Cardiac muscle cell (in vitro differentiated cells and primary cell): Measurements from ENCODE around the gene CUL4A. TPM values are rescaled to one million over a fixed set of nuclear protein-coding genes. Genes with fewer than 3 reads are reported as not detected.
"Not testable (repeated sequence)": the region's sequence is repeated elsewhere in the genome, so short reads cannot be mapped to it uniquely, and the experiment has no call there.

Experiments used
- DNase-seq, 2 donors: peaks; one replicate each; pipeline versions ENCODE4 v3.0.0 to v3.0.0-alpha.2; 2010 to 2017; ENCODE audit warnings: low read depth in 1 of 2, low spot score in 1 of 2
- H3K27ac ChIP-seq: fragments of 200-600 bp; sonication (generic); 2 replicates; pipeline ENCODE4 v1.5.1; 2016
- H3K27me3 ChIP-seq: fragments of 200-600 bp; sonication (generic); 2 replicates; pipeline ENCODE4 v1.6.0; 2016; ENCODE audit warnings: control low read depth
- H3K36me3 ChIP-seq: fragments of 200-600 bp; sonication (generic); 2 replicates; pipeline ENCODE4 v1.5.1; 2016; ENCODE audit warnings: control low read depth
- H3K4me1 ChIP-seq: fragments of 200-600 bp; sonication (generic); 2 replicates; pipeline ENCODE4 v1.8.1; 2017; ENCODE audit warnings: low read depth, mild to moderate bottlenecking, mixed run types
- H3K4me3 ChIP-seq: fragments of 200-600 bp; sonication (generic); 2 replicates; pipeline ENCODE4 v1.5.1; 2016; ENCODE audit warnings: mild to moderate bottlenecking
- H3K9me3 ChIP-seq: fragments of 200-600 bp; sonication (generic); 2 replicates; pipeline ENCODE4 v1.5.1; 2017; ENCODE audit warnings: low read depth, mild to moderate bottlenecking, control low read depth
- CTCF ChIP-seq: IDR thresholded peaks from 2 replicates; pipeline ENCODE4 v1.5.1; 2012; ENCODE audit warnings: low read depth, mild to moderate bottlenecking, low read length
- polyA plus RNA-seq: library from polyadenylated mRNA; unstranded; fragments of >200 nt; fragmentation: Nextera tagmentation; extraction: Ambion mirVana; gene quantifications from 2 replicates; pipeline ENCODE4 v1.2.1, GENCODE V29; 2016
- total RNA-seq: library from RNA; depleted of rRNA; stranded (reverse); fragments of >200 nt; gene quantifications from 2 replicates; pipeline ENCODE4 v1.2.3, GENCODE V29; 2016

CUL4A gene
- 89.3 and 127 TPM in 2 replicates for total RNA-seq
- polyA plus RNA-seq: 57.7 and 71.1 TPM in 2 replicates

- Histone ChIP-seq H3K36me3 (peaks cover 3% of the 10 kb centered on the region), H3K9me3 (no peaks in the 10 kb centered on the region), H3K27me3 (no peaks in the 10 kb centered on the region), H3K4me1 (peaks cover 23% of the 10 kb centered on the region), H3K4me3 (peak within 1 kb of the TSS; percentile 81), H3K27ac (peak within 1 kb of the TSS; percentile 98)
- TF ChIP-seq CTCF: no peak
- peak; percentile 82 to 90 for DNase-seq
Observed at GRCh38 chr13:113209336-113209758, at the start of gene CUL4A. CUL4A (plus strand) TSS chr13:113209613; CDS start chr13:113209628, 15 bp downstream.

- Histone ChIP-seq H3K9me3 (no peaks in the 10 kb centered on the region), H3K4me1 (no peaks in the 10 kb centered on the region), H3K27ac (no peak overlapping the region), H3K27me3 (peaks cover 8% of the 10 kb centered on the region), H3K4me3 (no peak overlapping the region), H3K36me3 (no peaks in the 10 kb centered on the region)
- no peak for DNase-seq
- no peak for TF ChIP-seq CTCF
Observed at GRCh38 chr13:113159701-113160100, 49.7 kb upstream of the CUL4A start.

- DNase-seq: no peak
Observed at GRCh38 chr13:113160983-113161382, 48.4 kb upstream of the CUL4A start.

GRCh38 chr13:113161433-113161832 is 48.0 kb upstream of the CUL4A start:
- DNase-seq: no peak
- Histone ChIP-seq H3K27me3 (peaks cover 8% of the 10 kb centered on the region), H3K4me3 (no peak overlapping the region)

More at GRCh38 chr13:113160983-113161382, 48.4 kb upstream of the CUL4A start:
- peaks cover 8% of the 10 kb centered on the region for H3K27me3 ChIP-seq
- no peak for TF ChIP-seq CTCF
- H3K4me1 ChIP-seq: no peaks in the 10 kb centered on the region
- no peak overlapping the region for H3K27ac ChIP-seq
- H3K36me3 ChIP-seq: no peaks in the 10 kb centered on the region
- H3K4me3 ChIP-seq: no peak overlapping the region
- H3K9me3 ChIP-seq: no peaks in the 10 kb centered on the region

GRCh38 chr13:113161975-113162374 is 47.4 kb upstream of the CUL4A start:
- H3K9me3 ChIP-seq, H3K27me3 ChIP-seq, H3K4me1 ChIP-seq, DNase-seq, H3K27ac ChIP-seq, H3K4me3 ChIP-seq, H3K36me3 ChIP-seq: not testable (repeated sequence)

More at GRCh38 chr13:113161433-113161832, 48.0 kb upstream of the CUL4A start:
- Histone ChIP-seq H3K27ac (no peak overlapping the region), H3K9me3 (no peaks in the 10 kb centered on the region), H3K36me3 (no peaks in the 10 kb centered on the region), H3K4me1 (no peaks in the 10 kb centered on the region)
- no peak for TF ChIP-seq CTCF

- Histone ChIP-seq H3K9me3 (no peaks in the 10 kb centered on the region), H3K27ac (no peak overlapping the region), H3K27me3 (peaks cover 8% of the 10 kb centered on the region), H3K36me3 (no peaks in the 10 kb centered on the region), H3K4me1 (no peaks in the 10 kb centered on the region), H3K4me3 (no peak overlapping the region)
- no peak for DNase-seq
- no peak for TF ChIP-seq CTCF
Observed at GRCh38 chr13:113162783-113163685, 46.4 kb upstream of the CUL4A start.
